ENCODE measurements around the gene FADS2. TPM values are rescaled to one million over a fixed set of nuclear protein-coding genes. Genes with fewer than 3 reads are reported as not detected.

The FADS2 gene
- polyA plus RNA-seq, 1 experiment: 327 TPM

- ChIA-PET CTCF (interaction anchor here (0.6 to 1.9 kb wide), 3 partner anchors 10 to 21 kb away, joined by 3 to 6 read pairs (median 4); no protein-coding TSS in a partner anchor), POLR2A (no interaction called here)
- DNase-seq (ENCODE audit: low read depth): no peak
- TF ChIP-seq, protein P1, sequence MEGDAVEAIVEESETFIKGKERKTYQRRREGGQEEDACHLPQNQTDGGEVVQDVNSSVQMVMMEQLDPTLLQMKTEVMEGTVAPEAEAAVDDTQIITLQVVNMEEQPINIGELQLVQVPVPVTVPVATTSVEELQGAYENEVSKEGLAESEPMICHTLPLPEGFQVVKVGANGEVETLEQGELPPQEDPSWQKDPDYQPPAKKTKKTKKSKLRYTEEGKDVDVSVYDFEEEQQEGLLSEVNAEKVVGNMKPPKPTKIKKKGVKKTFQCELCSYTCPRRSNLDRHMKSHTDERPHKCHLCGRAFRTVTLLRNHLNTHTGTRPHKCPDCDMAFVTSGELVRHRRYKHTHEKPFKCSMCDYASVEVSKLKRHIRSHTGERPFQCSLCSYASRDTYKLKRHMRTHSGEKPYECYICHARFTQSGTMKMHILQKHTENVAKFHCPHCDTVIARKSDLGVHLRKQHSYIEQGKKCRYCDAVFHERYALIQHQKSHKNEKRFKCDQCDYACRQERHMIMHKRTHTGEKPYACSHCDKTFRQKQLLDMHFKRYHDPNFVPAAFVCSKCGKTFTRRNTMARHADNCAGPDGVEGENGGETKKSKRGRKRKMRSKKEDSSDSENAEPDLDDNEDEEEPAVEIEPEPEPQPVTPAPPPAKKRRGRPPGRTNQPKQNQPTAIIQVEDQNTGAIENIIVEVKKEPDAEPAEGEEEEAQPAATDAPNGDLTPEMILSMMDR (IDR thresholded peaks at IDR 0.05; ENCODE audit: insufficient read depth, low read depth, low read length): no peak
- Histone ChIP-seq H3K36me3 (ENCODE audit: control insufficient read depth, insufficient read depth, low read length) (peaks cover 21% of the 10 kb centered on the region), H3K4me3 (ENCODE audit: low read depth, low read length) (no peak overlapping the region), H3K27me3 (ENCODE audit: control insufficient read depth, insufficient read depth, low read length) (no peaks in the 10 kb centered on the region)
Measured at GRCh38 chr11:61811831-61812230, 16.3 kb upstream of the FADS2 start.

- TF ChIP-seq, protein P1 (IDR thresholded peaks at IDR 0.05; ENCODE audit: insufficient read depth, low read depth, low read length): no peak
- ChIA-PET CTCF (interaction anchor here (1.9 kb wide), 1 partner anchor 16 kb away, joined by 6 read pairs; no protein-coding TSS in a partner anchor), POLR2A (no interaction called here)
- no peak overlapping the region for H3K4me3 ChIP-seq (ENCODE audit: low read depth, low read length)
- no peak for DNase-seq (ENCODE audit: low read depth)
- no peaks in the 10 kb centered on the region for H3K27me3 ChIP-seq (ENCODE audit: control insufficient read depth, insufficient read depth, low read length)
- H3K36me3 ChIP-seq (ENCODE audit: control insufficient read depth, insufficient read depth, low read length): peaks cover 21% of the 10 kb centered on the region
Measured at GRCh38 chr11:61812736-61813411, 15.2 kb upstream of the FADS2 start.

DNA sequence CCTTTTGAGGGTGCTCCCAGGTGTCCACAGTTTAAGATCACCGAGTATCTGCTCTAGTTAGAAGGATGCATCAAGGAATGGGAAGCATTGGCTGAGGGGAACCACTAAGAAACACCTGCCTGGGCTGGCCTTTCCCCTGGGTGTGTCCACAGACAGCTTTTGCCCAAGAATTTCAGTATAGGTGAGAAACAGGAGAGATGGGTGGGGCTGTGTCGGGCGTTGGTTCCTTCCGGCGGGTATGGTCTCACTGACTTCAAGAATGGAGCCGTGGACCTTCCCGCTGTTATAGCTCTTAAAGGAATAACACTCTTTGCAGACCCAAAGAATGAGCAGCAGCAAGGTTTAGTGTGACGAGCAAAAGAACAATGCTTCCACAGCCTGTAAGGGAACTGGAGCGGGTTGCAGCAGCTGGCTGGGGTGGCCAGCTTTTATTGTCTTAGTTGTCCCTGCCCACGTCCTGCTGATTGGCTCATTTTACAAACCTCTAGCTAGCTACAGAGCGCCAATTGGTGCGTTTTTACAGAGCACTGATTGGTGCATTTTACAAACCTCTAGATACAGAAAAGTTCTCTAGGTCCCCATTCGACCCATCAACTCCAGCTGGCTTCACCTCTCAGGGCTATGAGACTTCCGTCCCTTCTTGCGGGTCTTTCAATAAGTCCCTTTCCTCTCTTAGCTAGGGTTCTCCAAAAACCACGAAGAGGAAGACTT is 13.7 kb upstream of the FADS2 start:
- H3K36me3 ChIP-seq (ENCODE audit: control insufficient read depth, insufficient read depth, low read length): peaks cover 21% of the 10 kb centered on the region
- TF ChIP-seq, protein P1 (IDR thresholded peaks at IDR 0.05; ENCODE audit: insufficient read depth, low read depth, low read length): no peak
- DNase-seq (ENCODE audit: low read depth): no peak
- peak overlapping the region; percentile 65 for H3K4me3 ChIP-seq (ENCODE audit: low read depth, low read length)
- H3K27me3 ChIP-seq (ENCODE audit: control insufficient read depth, insufficient read depth, low read length): no peaks in the 10 kb centered on the region
- CTCF ChIA-PET: interaction anchor here (0.9 to 2.0 kb wide), 8 partner anchors 14 to 295 kb away, joined by 3 to 19 read pairs (median 6); partner anchors contain the start of gene FADS2
- POLR2A ChIA-PET: interaction anchor here (0.7 to 0.9 kb wide), 2 partner anchors 13 to 67 kb away, joined by 3 to 7 read pairs; partner anchors contain the start of gene FADS2

- peak; percentile 87 for DNase-seq (ENCODE audit: low read depth)
- no peaks in the 10 kb centered on the region for H3K27me3 ChIP-seq (ENCODE audit: control insufficient read depth, insufficient read depth, low read length)
- TF ChIP-seq, protein P1 (IDR thresholded peaks at IDR 0.05; ENCODE audit: insufficient read depth, low read depth, low read length): no peak
- CTCF ChIA-PET: interaction anchor here (0.6 to 2.0 kb wide), 13 partner anchors 11 to 296 kb away, joined by 3 to 19 read pairs (median 5); partner anchors contain the start of gene FADS2
- peak overlapping the region; percentile 65 for H3K4me3 ChIP-seq (ENCODE audit: low read depth, low read length)
- H3K36me3 ChIP-seq (ENCODE audit: control insufficient read depth, insufficient read depth, low read length): peaks cover 18% of the 10 kb centered on the region
- POLR2A ChIA-PET: interaction anchor here (0.6 to 0.9 kb wide), 4 partner anchors 13 to 97 kb away, joined by 3 to 20 read pairs (median 6); partner anchors contain the start of gene FADS2
Measured at GRCh38 chr11:61814958-61815789, 12.9 kb upstream of the FADS2 start.
